Tibial nerve (tissue), 4 donors: ENCODE measurements around the gene ACOT9.

ENCODE experiments used
- CTCF ChIP-seq, 5 experiments: fragments of 200-600 bp in 3 of 5; fragments of 450-650 bp in 2 of 5; sonication (generic) in 3 of 5; IDR thresholded peaks; one replicate each; pipeline ENCODE4 v1.5.1; 2016 to 2019; ENCODE audit warnings: antibody characterized with exemption in 5 of 5, mild to moderate bottlenecking in 3 of 5, moderate library complexity in 2 of 5
- EP300 ChIP-seq, 2 donors: sonication (generic); formaldehyde crosslinking; IDR thresholded peaks; one replicate each; pipeline ENCODE4 v1.6.1; 2017; ENCODE audit warnings: antibody characterized with exemption in 2 of 2, mild to moderate bottlenecking in 1 of 2
- POLR2A ChIP-seq, 2 donors: fragments of 450-650 bp; IDR thresholded peaks; one replicate each; pipeline ENCODE4 v1.6.1; 2017; ENCODE audit warnings: antibody characterized with exemption in 2 of 2, mild to moderate bottlenecking in 2 of 2, moderate library complexity in 2 of 2

- TF ChIP-seq CTCF (IDR thresholded peaks at IDR 0.05), result no peak
- no peak for TF ChIP-seq POLR2A (IDR thresholded peaks at IDR 0.05)
- no peak for TF ChIP-seq EP300 (IDR thresholded peaks at IDR 0.05)
Measured at GRCh38 chrX:23662187-23662586, 80.9 kb downstream of the ACOT9 start.
